GM19043 (cell line): ENCODE data around the gene MARCHF5.
"Not testable (repeated sequence)": the region's sequence is repeated elsewhere in the genome, so short reads cannot be mapped to it uniquely, and the experiment has no call there.

Experiments
- ATAC-seq: cut with Tn5 transposase; IDR thresholded peaks from one replicate; pipeline ENCODE4 v1.9.1; 2021; ENCODE audit warnings: low read depth; ENCODE audit not compliant: unreplicated experiment

MARCHF5 gene

GRCh38 chr10:92304061-92304460 lies 13.1 kb downstream of the MARCHF5 start:
- ATAC-seq, result no peak

DNA sequence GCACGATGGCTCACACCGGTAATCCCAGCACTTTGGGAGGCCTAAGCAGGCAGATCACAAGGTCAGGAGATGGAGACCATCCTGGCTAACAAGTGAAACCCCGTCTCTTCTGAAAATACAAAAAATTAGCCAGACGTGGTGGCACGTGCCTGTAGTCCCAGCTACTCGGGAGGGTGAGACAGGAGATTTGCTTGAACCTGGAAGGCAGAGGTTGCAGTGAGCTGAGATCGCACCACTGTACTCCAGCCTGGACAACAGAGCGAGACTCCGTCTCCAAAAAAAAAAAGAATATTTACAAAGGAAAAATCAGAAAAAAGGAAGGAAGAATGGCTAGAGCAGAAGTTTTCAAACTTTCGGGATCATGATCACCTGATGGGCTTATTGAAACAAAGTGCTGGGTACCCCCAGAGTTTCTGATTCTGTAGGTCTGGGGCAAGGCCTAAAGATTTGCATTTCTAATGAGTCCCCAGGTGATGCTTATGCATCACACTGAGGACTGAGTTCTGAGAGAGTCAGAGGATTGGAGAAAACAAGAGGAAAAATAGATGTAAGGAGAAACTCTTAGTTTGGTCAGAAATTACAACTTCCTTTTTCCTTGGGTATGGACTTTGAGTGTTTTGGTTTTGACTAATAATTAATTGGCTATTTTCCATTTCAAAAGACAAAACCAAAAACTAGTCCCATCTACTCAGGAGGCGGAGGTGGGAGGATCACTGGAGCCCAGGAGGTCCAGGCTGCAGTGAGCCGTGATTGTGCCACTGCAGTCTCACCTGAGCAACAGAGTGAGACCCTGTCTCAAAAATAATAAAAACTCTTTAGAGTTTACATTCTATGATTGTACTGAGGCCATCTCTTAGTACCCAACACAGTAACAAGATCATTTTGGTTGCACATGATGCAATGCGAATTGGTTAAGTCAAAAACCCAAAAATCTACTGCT lies 14.4 kb downstream of the MARCHF5 start:
- ATAC-seq, result no peak

GRCh38 chr10:92309272-92309671 lies 18.3 kb downstream of the MARCHF5 start:
- no peak for ATAC-seq

DNA sequence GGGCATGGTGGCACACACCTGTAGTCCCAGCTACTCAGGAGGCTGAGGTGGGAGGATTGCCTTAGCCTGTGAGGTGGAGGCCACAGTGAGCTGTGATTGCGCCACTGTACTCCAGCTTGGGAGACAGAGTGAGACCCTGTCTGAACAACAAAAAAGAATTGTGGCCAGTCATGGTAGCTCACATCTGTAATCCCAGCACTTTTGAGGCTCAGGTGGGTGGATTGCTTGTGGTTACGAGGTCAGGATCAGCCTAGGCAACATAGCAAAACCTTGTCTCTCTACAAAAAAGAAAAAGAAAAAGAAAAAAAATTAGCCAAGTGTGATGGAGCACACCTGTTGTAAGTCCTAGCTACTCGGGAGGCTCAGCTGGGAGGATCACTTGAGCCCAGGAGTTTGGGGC lies 22.8 kb downstream of the MARCHF5 start:
- no peak for ATAC-seq

GRCh38 chr10:92316610-92317009 lies 25.6 kb downstream of the MARCHF5 start:
- no peak for ATAC-seq

DNA sequence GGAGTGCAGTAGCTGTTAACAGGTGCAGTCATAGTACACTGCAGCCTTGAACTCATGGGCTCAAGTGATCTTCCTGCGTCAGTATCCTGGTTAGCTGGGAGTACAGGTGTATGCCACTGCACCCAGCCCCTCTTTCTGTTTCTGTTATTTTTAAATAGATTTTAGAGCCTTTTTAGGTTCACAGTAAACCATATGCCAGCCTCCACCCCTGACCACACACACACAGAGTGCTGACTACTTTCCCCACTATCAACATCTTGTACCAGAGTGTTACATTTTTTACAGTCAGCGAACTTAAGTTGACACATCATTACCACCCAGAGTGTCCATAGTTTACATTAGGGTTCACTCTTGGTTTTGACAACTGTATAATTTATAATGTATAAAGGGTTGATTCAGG lies 32.1 kb downstream of the MARCHF5 start:
- no peak for ATAC-seq

- no peak for ATAC-seq
These were observed 36.8 kb downstream of the MARCHF5 start for GRCh38 chr10:92327445-92328433.

GRCh38 chr10:92328993-92329392 lies 38.0 kb downstream of the MARCHF5 start:
- ATAC-seq, result no peak

GRCh38 chr10:92329927-92330326 lies 39.0 kb downstream of the MARCHF5 start:
- ATAC-seq, result not testable (repeated sequence)

GRCh38 chr10:92342796-92343195 lies 51.8 kb downstream of the MARCHF5 start:
- no peak for ATAC-seq

DNA sequence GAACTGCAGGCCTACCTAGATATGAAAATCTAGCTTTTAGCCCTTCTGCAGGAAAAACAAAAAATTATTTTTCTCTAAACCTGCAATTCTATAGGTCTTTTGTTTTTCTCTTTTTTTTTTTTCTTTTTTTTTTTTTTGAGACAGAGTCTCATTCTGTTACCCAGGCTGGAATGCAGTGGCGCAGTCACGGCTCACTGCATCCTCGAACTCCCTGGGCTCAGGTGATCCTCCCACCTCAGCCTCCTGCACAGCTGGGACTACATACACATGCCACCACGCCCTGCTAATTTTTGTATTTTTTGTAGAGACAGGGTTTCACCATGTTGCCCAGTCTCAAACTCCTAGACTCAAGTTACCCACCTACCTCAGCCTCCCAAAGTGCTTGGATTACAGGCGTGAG lies 54.6 kb downstream of the MARCHF5 start:
- not testable (repeated sequence) for ATAC-seq

- not testable (repeated sequence) for ATAC-seq
These were observed 56.2 kb downstream of the MARCHF5 start for GRCh38 chr10:92347035-92347676.

- no peak for ATAC-seq
These were observed 59.4 kb downstream of the MARCHF5 start for GRCh38 chr10:92350411-92350810.

GRCh38 chr10:92354587-92354986 lies 63.6 kb downstream of the MARCHF5 start:
- no peak for ATAC-seq

DNA sequence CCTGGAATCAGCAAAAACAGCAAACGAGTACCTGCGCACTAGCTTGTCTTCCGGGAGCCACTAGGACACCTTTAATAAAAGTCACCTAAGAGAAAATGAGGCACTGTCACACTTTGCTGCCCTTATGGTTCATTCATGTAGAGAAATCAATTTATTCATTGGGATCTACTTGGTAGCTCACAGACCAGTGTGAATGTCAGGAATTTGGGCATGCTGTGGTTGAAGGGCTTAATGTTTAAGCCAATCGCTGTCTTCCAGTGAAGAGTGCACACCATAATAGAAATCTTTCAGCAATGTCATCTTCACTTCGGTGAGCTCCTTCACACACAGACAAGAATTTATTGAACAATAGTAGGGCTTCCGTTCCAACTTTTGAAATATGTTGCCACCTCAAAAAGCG lies 65.1 kb downstream of the MARCHF5 start:
- ATAC-seq, result no peak

- no peak for ATAC-seq
These were observed 72.5 kb downstream of the MARCHF5 start for GRCh38 chr10:92363498-92363897.

DNA sequence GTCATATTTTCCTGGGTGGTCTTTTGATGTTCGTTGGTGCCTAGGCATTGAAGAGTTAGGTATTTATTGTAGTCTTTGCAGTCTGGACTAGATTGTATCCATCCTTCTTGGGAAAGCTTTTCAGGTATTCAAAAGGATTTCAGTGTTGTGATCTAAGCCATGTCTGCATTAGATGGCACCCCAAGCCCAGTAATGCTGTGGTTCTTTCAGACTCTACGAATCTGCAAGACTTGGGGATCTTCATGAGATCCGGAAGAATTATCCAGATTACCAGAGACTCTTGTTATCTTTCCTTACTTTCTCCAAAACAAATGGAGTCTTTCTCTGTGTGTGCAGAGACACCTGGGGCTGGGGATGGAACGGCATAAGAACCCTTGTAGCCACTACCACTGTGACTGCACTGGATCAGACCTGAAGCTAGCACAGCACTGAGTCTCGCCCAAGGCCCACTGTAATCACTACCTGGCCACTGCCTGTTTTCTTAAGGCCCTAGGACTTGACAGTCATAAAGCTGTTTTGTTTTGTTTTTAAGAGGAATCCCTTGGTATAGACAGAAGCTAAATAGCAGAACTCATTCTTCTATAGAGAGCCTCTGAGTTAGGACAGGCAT lies 75.5 kb downstream of the MARCHF5 start:
- ATAC-seq, result no peak

DNA sequence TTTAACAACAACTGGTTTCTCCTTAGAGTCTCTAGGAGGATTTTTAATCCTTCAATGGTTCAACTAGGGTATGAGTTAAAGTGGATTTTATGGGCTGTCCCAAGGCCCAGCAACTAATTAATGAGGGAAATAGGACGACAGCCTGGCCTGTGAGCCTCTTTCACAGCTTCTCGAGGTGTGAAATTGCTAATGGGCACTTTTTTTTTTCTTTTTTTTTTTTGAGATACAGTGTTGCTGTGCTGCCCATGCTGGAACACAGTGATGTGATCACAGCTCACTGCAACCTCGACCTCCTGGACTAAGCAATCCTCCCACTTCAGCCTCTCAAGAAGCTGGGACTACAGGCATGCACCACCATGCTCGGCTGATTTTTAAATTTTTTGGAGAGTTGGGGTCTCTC lies 87.0 kb downstream of the MARCHF5 start:
- no peak for ATAC-seq

GRCh38 chr10:92381543-92381954 lies 90.6 kb downstream of the MARCHF5 start:
- no peak for ATAC-seq

DNA sequence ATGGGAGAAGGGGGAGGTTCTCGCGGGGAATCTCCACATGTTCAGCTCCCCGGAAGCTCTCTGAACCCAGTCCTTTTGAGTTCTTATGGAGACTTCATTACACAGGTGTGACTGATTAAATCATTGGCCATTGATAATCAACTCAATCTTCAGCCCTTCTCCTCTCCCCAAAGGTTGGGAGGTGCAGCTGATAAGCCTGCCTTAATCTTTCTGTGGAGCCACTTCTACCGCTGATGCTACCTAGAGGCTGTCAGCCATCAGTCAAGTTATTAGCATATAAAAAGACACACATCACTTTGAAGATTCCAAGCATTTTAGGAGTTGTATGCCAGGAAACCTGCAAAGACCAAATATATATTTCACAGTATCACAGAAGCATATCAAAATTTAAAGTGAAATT lies 91.7 kb downstream of the MARCHF5 start:
- ATAC-seq, result no peak
